Prostate gland (tissue), 2 donors: ENCODE measurements around the gene RABEP2. TPM values are rescaled to one million over a fixed set of nuclear protein-coding genes. Genes with fewer than 3 reads are reported as not detected.

Experiments used
- DNase-seq: peaks from one replicate; pipeline ENCODE4 v3.0.0-alpha.2; 2019; ENCODE audit warnings: low spot score
- H3K27ac ChIP-seq, 2 donors: fragments of 200-600 bp; sonication (generic); 2 replicates each; pipeline ENCODE4 v1.5.1; 2017 to 2019
- H3K27me3 ChIP-seq: fragments of 200-600 bp; sonication (generic); replicated peaks from 2 replicates; pipeline ENCODE4 v1.5.1; 2019; ENCODE audit not compliant: insufficient read depth
- H3K36me3 ChIP-seq, 2 donors: fragments of 200-600 bp; sonication (generic); 1 replicate in 1 of 2; 2 replicates in 1 of 2; pipeline versions ENCODE4 v1.5.1 to v1.8.1; 2017 to 2019
- H3K4me1 ChIP-seq: fragments of 200-600 bp; sonication (generic); replicated peaks from 2 replicates; pipeline ENCODE4 v1.5.1; 2019
- H3K4me3 ChIP-seq, 2 donors: fragments of 200-600 bp; sonication (generic); 2 replicates each; pipeline ENCODE4 v1.5.1; 2017 to 2019
- H3K9me3 ChIP-seq: fragments of 200-600 bp; sonication (generic); 2 replicates; pipeline ENCODE4 v1.5.1; 2017
- POLR2A ChIP-seq: fragments of 450-650 bp; IDR thresholded peaks from one replicate; pipeline ENCODE4 v1.6.1; 2016; ENCODE audit warnings: antibody characterized with exemption, mild to moderate bottlenecking
- POLR2AphosphoS5 ChIP-seq: sonication (generic); formaldehyde crosslinking; IDR thresholded peaks from one replicate; pipeline ENCODE4 v1.6.1; 2017; ENCODE audit warnings: antibody characterized with exemption
- WGBS: methylation state at CpG from one replicate; pipeline ENCODE4 v1.1.5; 2018; 5-methylcytosine and 5-hydroxymethylcytosine counted together
- intact Hi-C: fragments of 100-400 bp; cut with DNase I; formaldehyde crosslinking; loops from one replicate; pipeline ENCODE4 v1.14.2; 2022
- total RNA-seq, 2 donors: library from RNA; depleted of rRNA; stranded (reverse); fragments of >200 nt; gene quantifications; one replicate each; pipeline ENCODE4 v1.1.0, GENCODE V29; 2016
- TF ChIP-seq, protein P1 (sequence below), 4 experiments: fragments of 200-600 bp in 2 of 4; fragments of 450-650 bp in 2 of 4; sonication (generic) in 2 of 4; IDR thresholded peaks; 1 replicate in 3 of 4; 2 replicates in 1 of 4; pipeline ENCODE4 v1.5.1; 2016 to 2019; ENCODE audit warnings: antibody characterized with exemption in 4 of 4, mild to moderate bottlenecking in 2 of 4, moderate library complexity in 2 of 4

Gene RABEP2
- total RNA-seq, 2 donors from 2014 or later, result 128 to 139 TPM

DNA sequence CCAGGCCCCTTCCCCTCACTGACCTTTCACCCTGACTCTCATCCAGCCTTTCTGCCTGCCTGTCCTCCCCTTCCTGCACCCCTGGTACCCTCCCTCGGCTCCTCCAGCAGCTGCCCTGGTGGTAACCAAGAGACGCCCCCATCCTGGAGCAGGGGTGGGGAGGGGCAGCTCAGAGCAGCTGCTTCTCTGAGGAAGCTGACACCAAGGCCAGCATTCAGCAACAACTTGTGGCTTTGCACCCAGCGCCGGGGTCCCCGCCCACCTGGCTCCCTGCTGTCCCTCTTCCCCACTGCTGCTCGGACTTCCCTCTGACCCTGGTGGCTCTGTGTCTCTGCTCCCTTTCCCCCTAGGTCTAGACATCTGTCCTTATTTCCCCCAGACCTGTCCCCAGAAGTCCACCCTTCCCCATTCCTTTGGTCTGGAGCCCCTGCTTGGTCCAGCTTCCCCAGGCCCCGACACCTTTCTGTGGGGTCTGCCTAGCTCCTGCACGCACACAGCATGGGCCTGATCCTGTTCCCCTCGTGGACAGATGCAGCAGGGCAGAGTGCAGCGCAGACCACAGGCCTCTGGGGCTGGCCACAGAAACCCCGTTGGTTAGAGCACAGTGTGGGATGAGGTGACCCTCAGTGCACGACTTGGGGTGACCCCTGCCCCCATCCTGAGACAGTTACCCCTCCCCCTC is 47.9 kb downstream of the RABEP2 start:
- 57% methylated on average over 12 of the region's 12 CpGs for WGBS

DNA sequence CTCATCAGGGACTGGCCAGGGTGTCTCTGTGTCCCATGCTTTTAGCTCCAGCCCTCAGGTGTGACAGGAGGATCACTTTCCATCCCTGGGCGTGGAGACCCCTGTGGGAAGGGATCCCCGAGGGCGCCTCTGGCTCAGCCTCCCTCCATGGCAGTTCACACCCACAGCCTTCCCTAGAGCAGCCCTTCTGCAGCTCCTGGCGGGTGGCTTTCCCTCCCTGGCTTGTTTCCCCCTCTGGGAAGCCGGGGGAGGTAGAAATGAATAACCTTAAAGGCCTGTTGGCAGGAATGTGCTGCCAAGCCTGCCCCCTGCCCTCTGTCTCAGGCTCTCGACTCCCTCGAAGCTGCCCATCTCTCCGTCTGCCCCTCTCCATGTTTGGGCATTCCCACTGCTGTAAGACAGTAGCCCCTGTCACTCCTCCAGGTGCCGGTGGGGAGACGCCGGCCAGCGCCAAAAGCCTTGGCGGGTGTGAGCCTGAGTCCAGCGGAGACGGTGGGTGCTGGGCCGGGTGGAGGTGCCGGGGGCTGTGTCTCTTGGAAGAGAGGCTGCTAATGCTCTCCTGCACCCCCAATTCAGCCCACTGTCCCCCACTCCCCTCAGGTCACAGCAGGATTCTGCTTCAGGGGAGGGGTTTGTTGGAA is 48.9 kb downstream of the RABEP2 start:
- Histone ChIP-seq H3K4me1 (peaks cover 5% of the 10 kb centered on the region), H3K27ac (no peak overlapping the region), H3K4me3 (no peak overlapping the region), H3K9me3 (no peaks in the 10 kb centered on the region), H3K36me3 (peaks cover 0 to 3% of the 10 kb centered on the region in 2 donors), H3K27me3 (no peaks in the 10 kb centered on the region)
- TF ChIP-seq POLR2AphosphoS5 (no peak), POLR2A (no peak)
- TF ChIP-seq, protein P1, sequence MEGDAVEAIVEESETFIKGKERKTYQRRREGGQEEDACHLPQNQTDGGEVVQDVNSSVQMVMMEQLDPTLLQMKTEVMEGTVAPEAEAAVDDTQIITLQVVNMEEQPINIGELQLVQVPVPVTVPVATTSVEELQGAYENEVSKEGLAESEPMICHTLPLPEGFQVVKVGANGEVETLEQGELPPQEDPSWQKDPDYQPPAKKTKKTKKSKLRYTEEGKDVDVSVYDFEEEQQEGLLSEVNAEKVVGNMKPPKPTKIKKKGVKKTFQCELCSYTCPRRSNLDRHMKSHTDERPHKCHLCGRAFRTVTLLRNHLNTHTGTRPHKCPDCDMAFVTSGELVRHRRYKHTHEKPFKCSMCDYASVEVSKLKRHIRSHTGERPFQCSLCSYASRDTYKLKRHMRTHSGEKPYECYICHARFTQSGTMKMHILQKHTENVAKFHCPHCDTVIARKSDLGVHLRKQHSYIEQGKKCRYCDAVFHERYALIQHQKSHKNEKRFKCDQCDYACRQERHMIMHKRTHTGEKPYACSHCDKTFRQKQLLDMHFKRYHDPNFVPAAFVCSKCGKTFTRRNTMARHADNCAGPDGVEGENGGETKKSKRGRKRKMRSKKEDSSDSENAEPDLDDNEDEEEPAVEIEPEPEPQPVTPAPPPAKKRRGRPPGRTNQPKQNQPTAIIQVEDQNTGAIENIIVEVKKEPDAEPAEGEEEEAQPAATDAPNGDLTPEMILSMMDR (IDR thresholded peaks at IDR 0.05), result no peak
- DNase-seq, result no peak
- 57% methylated on average over 15 of the region's 17 CpGs for WGBS
- intact Hi-C loops, result no loop called here

More for the DNA sequence above, 47.9 kb downstream of the RABEP2 start:
- peaks cover 5% of the 10 kb centered on the region for H3K4me1 ChIP-seq
- intact Hi-C loops, result no loop called here
- H3K27ac ChIP-seq, result no peak overlapping the region
- no peak for TF ChIP-seq POLR2A
- TF ChIP-seq, protein P1 (IDR thresholded peaks at IDR 0.05), result no peak
- no peak for TF ChIP-seq POLR2AphosphoS5
- H3K4me3 ChIP-seq, result no peak overlapping the region
- peaks cover 0 to 2% of the 10 kb centered on the region in 2 donors for H3K36me3 ChIP-seq
- no peaks in the 10 kb centered on the region for H3K9me3 ChIP-seq
- no peak for DNase-seq
- no peaks in the 10 kb centered on the region for H3K27me3 ChIP-seq

DNA sequence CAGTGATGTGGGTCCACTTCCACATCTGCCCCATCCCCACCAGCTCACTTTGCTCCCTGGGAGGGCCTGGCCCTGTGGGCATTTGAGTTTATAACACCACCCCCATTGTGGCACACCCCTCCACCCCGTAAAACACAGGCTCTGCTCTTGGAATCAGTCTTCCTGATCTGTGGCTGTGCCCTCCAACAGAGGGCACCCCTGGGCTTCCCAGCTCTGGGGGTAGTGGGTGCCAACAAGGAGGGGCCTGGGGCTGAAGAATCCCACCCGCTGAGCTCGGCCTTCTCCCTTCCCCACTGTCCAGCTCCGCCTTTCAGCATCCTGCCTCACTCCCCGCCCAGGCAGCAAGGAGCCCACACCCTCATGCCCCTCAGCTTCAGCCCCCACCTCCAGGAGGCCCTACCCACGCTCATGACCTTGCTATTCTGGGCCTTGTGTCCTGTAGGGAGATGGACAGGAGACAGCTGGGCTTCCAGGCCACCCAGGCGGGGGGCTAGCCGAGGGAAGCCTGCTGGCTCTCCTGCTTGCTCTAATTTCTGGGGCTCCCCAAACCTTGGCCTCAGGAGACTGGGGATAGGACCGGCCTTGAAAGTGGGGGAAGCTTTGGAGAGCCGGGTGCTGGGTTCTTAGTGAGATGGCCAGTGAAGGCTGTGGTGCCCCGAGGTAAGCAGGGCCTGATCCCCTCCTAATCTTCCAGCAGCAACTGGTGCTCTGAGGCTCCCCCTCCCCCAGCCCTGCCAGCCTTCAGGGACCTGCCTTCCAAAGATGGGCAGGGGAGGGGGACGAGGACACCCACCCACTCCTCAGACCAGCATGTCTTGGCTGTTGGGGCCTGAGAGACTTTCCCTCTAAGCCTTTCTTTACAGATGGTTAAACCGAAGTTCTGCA is 49.7 kb downstream of the RABEP2 start:
- intact Hi-C loops, result no loop called here
- Histone ChIP-seq H3K4me1 (peaks cover 5% of the 10 kb centered on the region), H3K27me3 (no peaks in the 10 kb centered on the region), H3K4me3 (no peak overlapping the region), H3K9me3 (no peaks in the 10 kb centered on the region), H3K27ac (no peak overlapping the region), H3K36me3 (peaks cover 0 to 3% of the 10 kb centered on the region in 2 donors)
- 55% methylated on average over 12 of the region's 13 CpGs for WGBS
- DNase-seq, result no peak
- TF ChIP-seq, protein P1 (IDR thresholded peaks at IDR 0.05), result no peak
- TF ChIP-seq POLR2AphosphoS5 (no peak), POLR2A (no peak)

DNA sequence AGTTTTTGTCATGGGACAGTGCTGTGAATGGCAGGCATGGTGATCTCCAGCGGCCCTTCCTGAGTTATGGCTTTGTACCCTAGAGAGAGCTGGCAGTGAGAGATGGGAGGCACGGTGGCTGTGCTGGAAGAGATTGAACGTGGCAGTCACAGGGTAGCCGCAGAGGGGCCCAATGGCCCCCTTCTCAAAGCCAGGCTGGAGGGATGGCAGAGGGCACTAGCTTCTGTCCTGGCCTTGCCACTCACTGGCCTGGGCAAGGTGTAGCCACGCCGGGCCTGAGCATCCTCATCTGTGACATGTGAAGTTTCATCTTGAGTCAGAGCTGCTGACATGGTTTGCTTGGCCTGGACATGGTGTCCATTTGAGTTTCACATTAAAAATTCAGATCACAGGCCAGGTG is 50.6 kb downstream of the RABEP2 start:
- H3K27ac ChIP-seq, result no peak overlapping the region
- no peaks in the 10 kb centered on the region for H3K27me3 ChIP-seq
- intact Hi-C loops, result no loop called here
- H3K36me3 ChIP-seq, result peaks cover 0 to 5% of the 10 kb centered on the region in 2 donors
- H3K9me3 ChIP-seq, result no peaks in the 10 kb centered on the region
- TF ChIP-seq POLR2A (no peak), POLR2AphosphoS5 (no peak)
- TF ChIP-seq, protein P1 (IDR thresholded peaks at IDR 0.05), result no peak
- DNase-seq, result no peak
- H3K4me1 ChIP-seq, result no peaks in the 10 kb centered on the region
- no peak overlapping the region for H3K4me3 ChIP-seq
- WGBS, result 97% methylated on average over 6 of the region's 6 CpGs
